ENCODE results near the gene RNF220. TPM values are rescaled to one million over a fixed set of nuclear protein-coding genes. Genes with fewer than 3 reads are reported as not detected.

RNF220 gene
- total and polyA plus RNA-seq, 2 of the 4 experiments (the other 2 are of a cell fraction): 71.8 to 77.1 TPM

GRCh38 chr1:44523593-44524591, 118.8 kb downstream of the RNF220 start (continued):
- TF ChIP-seq CTCF (conservative IDR thresholded peaks at IDR 0.05; ENCODE audit: low read depth, low read length): no peak
